Kidney (tissue), 14 donors: ENCODE results near the gene EPHB1. TPM values are rescaled to one million over a fixed set of nuclear protein-coding genes. Genes with fewer than 3 reads are reported as not detected.
A peak's percentile ranks its signal among the peaks of the same experiment; 100 is the strongest.

ENCODE experiments used
- DNase-seq, 5 donors: peaks; one replicate each; pipeline ENCODE4 v3.0.0-alpha.2; 2013 to 2020
- FAIRE-seq: peaks from 2 replicates; lab custom pipeline; 2012; peaks lifted over from hg19 to GRCh38; lab: Jason Lieb, UNC
- H3K27ac ChIP-seq, 2 donors: one replicate each; pipeline ENCODE4 v1.7.0; 2013; ENCODE audit warnings: low read depth in 2 of 2, low read length in 2 of 2, inconsistent platforms in 1 of 2
- H3K27me3 ChIP-seq: one replicate; pipeline ENCODE4 v1.7.1; 2013; ENCODE audit warnings: low read length, inconsistent platforms; ENCODE audit not compliant: control insufficient read depth, insufficient read depth
- H3K36me3 ChIP-seq, 3 donors: one replicate each; pipeline versions ENCODE4 v1.7.0 to v1.7.1; 2013; ENCODE audit warnings: low read length in 3 of 3, control low read depth in 1 of 3, inconsistent platforms in 1 of 3; ENCODE audit not compliant: insufficient read depth in 3 of 3, control insufficient read depth in 2 of 3
- H3K4me1 ChIP-seq, 3 donors: one replicate each; pipeline versions ENCODE4 v1.7.0 to v1.7.1; 2013; ENCODE audit warnings: low read length in 3 of 3, inconsistent platforms in 1 of 3, low read depth in 1 of 3; ENCODE audit not compliant: control insufficient read depth in 2 of 3, insufficient read depth in 2 of 3
- H3K4me3 ChIP-seq, 3 donors: one replicate each; pipeline versions ENCODE4 v1.7.0 to v1.8.1; 2013; ENCODE audit warnings: low read length in 3 of 3, control low read depth in 1 of 3, inconsistent platforms in 1 of 3
- H3K9ac ChIP-seq, 3 donors: one replicate each; pipeline versions ENCODE4 v1.7.0 to v1.7.1; 2013; ENCODE audit warnings: low read length in 3 of 3, control low read depth in 1 of 3, inconsistent platforms in 1 of 3
- H3K9me3 ChIP-seq, 3 donors: one replicate each; pipeline versions ENCODE4 v1.7.0 to v1.7.1; 2013; ENCODE audit warnings: low read length in 3 of 3, control low read depth in 1 of 3, inconsistent platforms in 1 of 3; ENCODE audit not compliant: control insufficient read depth in 2 of 3, insufficient read depth in 1 of 3
- CTCF ChIP-seq: IDR thresholded peaks from 3 replicates; pipeline ENCODE4 v1.5.1; 2012; ENCODE audit warnings: mild to moderate bottlenecking, moderate library complexity, borderline replicate concordance; ENCODE audit not compliant: insufficient read depth; ENCODE audit errors: extremely low read depth
- intact Hi-C: fragments of 100-400 bp; cut with DNase I; formaldehyde crosslinking; loops from one replicate; pipeline ENCODE4 v1.11.1; 2022
- polyA plus RNA-seq: library from polyadenylated mRNA; stranded (reverse); fragments of 350-450 nt; fragmentation: Illumina TruSeq; extraction: RNeasy Lipid Tissue Mini Kit (QIAGEN cat#74804); gene quantifications from one replicate; pipeline ENCODE4 v1.2.3, GENCODE V29; 2014; ENCODE audit warnings: low read depth, low replicate concordance; ENCODE audit not compliant: insufficient read depth
- total RNA-seq: library from RNA; stranded (reverse); fragmentation: NEBNext Ultra II Directional; extraction: Animal tissue kit (Norgen Biotek cat#: 25700); gene quantifications from one replicate; pipeline ENCODE4 v1.2.1, GENCODE V29; 2021
- donor health status: control.
- donor health status: control.
- donor health status: control.
- donor health status: control.
- donor health status: control.
- donor health status: DM: yes; HTN: yes; CAD: no.
- donor health status: Normal renal cell carcinoma (clear cell type).

EPHB1 gene
- total and polyA plus RNA-seq, 2 donors from 2014 or later = 0.39 to 3.2 TPM

- no peak for DNase-seq
- no peak for TF ChIP-seq CTCF
- no peak for FAIRE-seq
- Histone ChIP-seq H3K36me3 (no peaks in the 10 kb centered on the region), H3K4me3 (no peak overlapping the region), H3K9me3 (no peaks in the 10 kb centered on the region), H3K4me1 (no peaks in the 10 kb centered on the region), H3K27me3 (no peaks in the 10 kb centered on the region), H3K27ac (no peak overlapping the region), H3K9ac (no peak overlapping the region)
- intact Hi-C loops = no loop called here
Observed at GRCh38 chr3:134876836-134877235, 81.8 kb downstream of the EPHB1 start.

- TF ChIP-seq CTCF = no peak
- DNase-seq (no peak), FAIRE-seq (no peak)
- Histone ChIP-seq H3K9ac (no peak overlapping the region), H3K36me3 (no peaks in the 10 kb centered on the region), H3K27ac (no peak overlapping the region), H3K4me1 (no peaks in the 10 kb centered on the region), H3K4me3 (no peak overlapping the region), H3K9me3 (no peaks in the 10 kb centered on the region), H3K27me3 (no peaks in the 10 kb centered on the region)
- intact Hi-C loops = no loop called here
Observed at GRCh38 chr3:134877788-134878187, 82.7 kb downstream of the EPHB1 start.

- Histone ChIP-seq H3K27me3 (no peaks in the 10 kb centered on the region), H3K9ac (no peak overlapping the region), H3K9me3 (no peaks in the 10 kb centered on the region), H3K4me1 (no peaks in the 10 kb centered on the region), H3K36me3 (no peaks in the 10 kb centered on the region), H3K27ac (no peak overlapping the region), H3K4me3 (no peak overlapping the region)
- intact Hi-C loops = no loop called here
- FAIRE-seq (no peak), DNase-seq (peak in 1 of 5 donors; percentile 47)
- TF ChIP-seq CTCF = no peak
Observed at GRCh38 chr3:134879990-134880389, 84.9 kb downstream of the EPHB1 start.

GRCh38 chr3:134880431-134880830 lies 85.4 kb downstream of the EPHB1 start:
- no peak overlapping the region for H3K27ac ChIP-seq
- FAIRE-seq (no peak), DNase-seq (no peak)
- no peaks in the 10 kb centered on the region for H3K27me3 ChIP-seq
- intact Hi-C loops = no loop called here
- H3K4me1 ChIP-seq = no peaks in the 10 kb centered on the region
- H3K9ac ChIP-seq = no peak overlapping the region
- H3K4me3 ChIP-seq = no peak overlapping the region
- no peaks in the 10 kb centered on the region for H3K36me3 ChIP-seq
- TF ChIP-seq CTCF = no peak
- no peaks in the 10 kb centered on the region for H3K9me3 ChIP-seq
